ENCODE measurements around the gene ADCK2. TPM values are rescaled to one million over a fixed set of nuclear protein-coding genes. Genes with fewer than 3 reads are reported as not detected.
"Not testable (repeated sequence)": the region's sequence is repeated elsewhere in the genome, so short reads cannot be mapped to it uniquely, and the experiment has no call there.

Gene ADCK2
- total RNA-seq, 2 donors from 2014 or later: 30.3 to 38.9 TPM

DNA sequence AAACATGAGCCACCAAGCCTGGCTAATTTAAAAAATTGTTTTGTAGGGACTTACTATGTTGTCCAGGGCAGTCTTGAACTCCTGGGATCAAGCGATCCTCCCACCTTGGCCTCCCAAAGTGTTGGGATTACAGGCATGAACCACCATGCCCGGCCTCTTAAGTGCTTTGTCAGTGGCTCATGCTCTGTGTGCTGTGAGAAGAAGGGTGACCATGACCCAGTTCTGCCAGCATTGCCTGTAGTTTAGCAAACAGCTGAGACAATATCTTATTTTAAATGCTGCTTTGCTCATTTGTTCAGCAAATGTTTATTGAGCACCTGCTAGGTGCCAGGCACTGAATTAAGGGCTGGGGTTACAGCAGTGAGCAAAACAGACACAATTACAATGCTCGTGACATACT is 9.0 kb downstream of the ADCK2 start:
- Mint-ChIP-seq H3K9me3 (no peaks in the 10 kb centered on the region), H3K4me3 (no peak overlapping the region), H3K27ac (no peak overlapping the region), H3K4me1 (ENCODE audit: low read depth) (peaks cover under 1% of the 10 kb centered on the region), H3K27me3 (ENCODE audit: low read depth) (no peaks in the 10 kb centered on the region), H3K36me3 (ENCODE audit: insufficient read depth in 2 of 2) (peaks cover 10 to 18% of the 10 kb centered on the region in 2 donors)
- no peak for ATAC-seq (replicated peaks in 1 of 2)
- no peak for DNase-seq

DNA sequence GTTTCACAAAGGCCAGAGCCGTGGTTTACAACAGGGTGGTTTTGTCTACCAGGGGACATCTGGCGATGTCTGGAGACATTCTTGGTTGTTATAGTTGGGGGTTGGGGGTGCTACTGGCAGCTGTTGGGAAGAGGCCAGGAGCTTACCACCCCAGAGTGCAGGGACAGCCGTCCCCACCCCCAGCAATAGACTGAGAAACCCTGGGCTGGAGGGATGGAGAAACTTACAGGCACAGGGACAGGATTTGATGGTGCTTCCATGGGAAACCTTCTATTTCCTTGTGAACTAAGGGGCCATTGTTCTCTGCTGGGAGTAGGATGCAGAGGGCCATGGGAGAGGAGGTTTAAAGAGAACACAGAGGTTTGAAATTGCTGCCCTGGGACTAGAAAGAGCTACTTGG is 10.9 kb downstream of the ADCK2 start:
- H3K27ac Mint-ChIP-seq: no peak overlapping the region
- H3K9me3 Mint-ChIP-seq: no peaks in the 10 kb centered on the region
- H3K4me1 Mint-ChIP-seq (ENCODE audit: low read depth): no peaks in the 10 kb centered on the region
- no peaks in the 10 kb centered on the region for H3K27me3 Mint-ChIP-seq (ENCODE audit: low read depth)
- no peak for ATAC-seq (replicated peaks in 1 of 2)
- peaks cover 9 to 15% of the 10 kb centered on the region in 2 donors for H3K36me3 Mint-ChIP-seq (ENCODE audit: insufficient read depth in 2 of 2)
- no peak overlapping the region for H3K4me3 Mint-ChIP-seq
- DNase-seq: no peak

DNA sequence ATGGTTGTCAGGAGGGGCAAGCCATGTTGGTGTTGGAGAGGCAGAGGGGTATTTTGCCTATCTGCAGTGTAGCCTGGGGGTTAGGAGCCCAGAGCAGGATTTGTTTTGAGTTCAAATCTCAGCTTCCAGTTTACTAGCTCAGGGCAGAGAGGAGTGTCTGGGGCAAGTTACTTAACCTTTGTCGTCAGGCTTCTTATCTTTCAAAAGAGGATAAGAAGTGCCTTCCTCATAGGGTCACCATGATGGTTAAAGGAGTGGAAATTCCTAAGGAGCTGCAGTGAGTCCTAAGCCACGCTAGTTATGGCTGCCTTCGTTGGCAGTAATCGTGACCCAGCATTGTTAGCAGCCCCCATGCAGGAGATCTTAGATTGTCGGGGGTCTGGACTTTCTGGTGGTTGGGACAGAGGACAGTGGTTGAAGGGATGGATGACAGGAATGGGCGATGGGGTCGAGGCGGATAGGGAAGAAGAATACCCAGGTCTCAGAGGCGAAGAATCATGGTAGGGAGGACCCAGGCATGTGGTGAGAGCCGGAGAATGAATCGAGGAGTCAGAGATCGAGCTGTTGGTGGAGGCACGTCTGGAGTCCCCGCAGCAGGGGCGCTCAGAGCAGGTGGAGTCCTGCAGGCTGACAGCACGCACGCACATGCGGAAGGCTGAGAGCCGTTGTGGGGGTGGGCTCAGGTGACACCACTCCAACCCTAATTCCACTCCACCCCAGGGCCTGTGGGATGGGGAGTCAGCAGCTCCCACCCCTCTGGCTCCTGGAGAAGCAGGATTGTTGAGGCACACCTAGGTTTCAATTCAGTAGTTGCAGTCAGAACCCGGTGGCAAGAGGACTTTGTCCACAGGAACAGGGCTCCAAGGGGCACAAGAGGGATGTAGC is 11.6 kb downstream of the ADCK2 start:
- ATAC-seq (replicated peaks in 1 of 2) (no peak), DNase-seq (no peak)
- Mint-ChIP-seq H3K27me3 (ENCODE audit: low read depth) (no peaks in the 10 kb centered on the region), H3K9me3 (no peaks in the 10 kb centered on the region), H3K36me3 (ENCODE audit: insufficient read depth in 2 of 2) (peaks cover 7 to 15% of the 10 kb centered on the region in 2 donors), H3K4me3 (no peak overlapping the region), H3K4me1 (ENCODE audit: low read depth) (no peaks in the 10 kb centered on the region), H3K27ac (no peak overlapping the region)

DNA sequence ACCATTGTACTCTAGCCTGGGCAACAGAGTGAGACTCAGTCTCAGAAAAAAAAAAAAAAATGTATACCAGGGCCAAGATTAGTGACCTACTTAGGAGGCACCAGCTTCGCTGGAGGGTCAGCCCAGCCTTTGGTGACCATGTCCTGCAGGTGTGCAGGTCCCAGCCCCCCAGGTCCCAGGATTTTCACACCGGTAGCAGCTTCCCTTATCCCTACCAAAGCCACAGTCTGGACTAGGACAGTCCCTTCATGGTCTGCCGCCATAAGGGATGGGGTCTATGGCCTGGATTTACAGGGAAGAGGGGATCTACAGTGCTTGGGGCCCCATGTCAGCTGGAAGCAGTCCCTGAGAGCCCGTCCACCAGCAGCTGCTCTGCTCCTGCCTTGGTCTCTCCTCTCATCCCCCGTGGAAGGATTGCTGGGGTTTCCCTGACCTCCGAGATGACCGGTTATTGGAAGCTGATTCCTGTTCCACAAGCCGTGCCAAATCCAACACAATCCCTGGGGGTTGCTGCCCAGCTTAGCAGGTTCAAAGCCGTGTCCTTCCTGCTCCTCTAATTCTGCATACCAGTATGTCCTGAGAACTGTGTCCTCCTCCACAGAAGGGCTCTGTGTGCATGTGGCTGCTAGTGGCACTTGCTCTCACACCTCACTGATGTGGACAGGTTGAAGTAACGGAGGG is 12.8 kb downstream of the ADCK2 start:
- Mint-ChIP-seq H3K36me3 (ENCODE audit: insufficient read depth in 2 of 2) (peaks cover 7 to 12% of the 10 kb centered on the region in 2 donors), H3K9me3 (no peaks in the 10 kb centered on the region), H3K27me3 (ENCODE audit: low read depth) (no peaks in the 10 kb centered on the region), H3K4me1 (ENCODE audit: low read depth) (no peaks in the 10 kb centered on the region), H3K4me3 (no peak overlapping the region), H3K27ac (no peak overlapping the region)
- no peak for DNase-seq
- no peak for ATAC-seq (replicated peaks in 1 of 2)

DNA sequence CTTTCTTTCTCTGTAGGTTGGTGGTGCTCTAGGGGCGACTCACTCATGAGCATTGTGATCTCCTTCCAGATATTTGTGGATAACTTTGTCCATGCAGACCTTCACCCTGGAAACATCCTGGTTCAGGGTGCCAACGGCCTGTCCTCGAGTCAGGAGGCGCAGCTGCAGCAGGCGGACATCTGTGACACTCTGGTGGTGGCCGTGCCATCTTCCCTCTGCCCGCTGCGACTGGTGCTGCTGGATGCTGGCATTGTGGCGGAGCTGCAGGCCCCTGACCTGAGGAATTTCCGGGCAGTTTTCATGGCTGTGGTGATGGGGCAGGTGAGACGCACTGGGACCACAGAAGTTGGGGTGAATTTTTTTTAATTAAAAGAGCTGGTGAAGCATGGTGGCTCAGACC is 14.2 kb downstream of the ADCK2 start:
- Mint-ChIP-seq H3K27me3 (ENCODE audit: low read depth) (no peaks in the 10 kb centered on the region), H3K27ac (no peak overlapping the region), H3K4me3 (no peak overlapping the region), H3K36me3 (ENCODE audit: insufficient read depth in 2 of 2) (peaks cover 1 to 7% of the 10 kb centered on the region in 2 donors), H3K4me1 (ENCODE audit: low read depth) (no peaks in the 10 kb centered on the region), H3K9me3 (no peaks in the 10 kb centered on the region)
- DNase-seq (no peak), ATAC-seq (replicated peaks in 1 of 2) (no peak)

DNA sequence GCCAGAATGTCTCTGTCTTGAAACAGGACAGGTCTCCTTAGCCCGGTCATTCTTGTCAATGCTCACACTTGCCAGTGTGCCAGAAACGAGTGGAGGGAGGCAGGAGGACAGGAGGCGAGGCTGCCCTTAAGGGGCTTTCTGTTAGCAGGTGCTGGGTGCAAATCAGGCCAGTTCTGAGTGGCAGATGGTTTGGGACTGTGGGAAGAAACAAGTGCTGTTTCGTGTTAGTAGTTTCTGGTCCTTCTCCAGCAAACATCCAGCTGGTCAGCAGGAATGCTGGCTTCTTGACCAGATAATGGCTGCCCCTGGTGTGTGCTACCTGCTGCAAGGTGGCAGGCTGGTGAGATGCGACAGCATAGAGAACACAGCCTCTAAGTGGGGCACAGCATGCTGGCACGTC is 15.6 kb downstream of the ADCK2 start:
- no peaks in the 10 kb centered on the region for H3K27me3 Mint-ChIP-seq (ENCODE audit: low read depth)
- no peak overlapping the region for H3K27ac Mint-ChIP-seq
- H3K9me3 Mint-ChIP-seq: no peaks in the 10 kb centered on the region
- ATAC-seq (replicated peaks in 1 of 2) (no peak), DNase-seq (no peak)
- H3K4me3 Mint-ChIP-seq: no peak overlapping the region
- peaks cover 13% of the 10 kb centered on the region for H3K4me1 Mint-ChIP-seq (ENCODE audit: low read depth)
- H3K36me3 Mint-ChIP-seq (ENCODE audit: insufficient read depth in 2 of 2): peaks cover 0 to 3% of the 10 kb centered on the region in 2 donors

DNA sequence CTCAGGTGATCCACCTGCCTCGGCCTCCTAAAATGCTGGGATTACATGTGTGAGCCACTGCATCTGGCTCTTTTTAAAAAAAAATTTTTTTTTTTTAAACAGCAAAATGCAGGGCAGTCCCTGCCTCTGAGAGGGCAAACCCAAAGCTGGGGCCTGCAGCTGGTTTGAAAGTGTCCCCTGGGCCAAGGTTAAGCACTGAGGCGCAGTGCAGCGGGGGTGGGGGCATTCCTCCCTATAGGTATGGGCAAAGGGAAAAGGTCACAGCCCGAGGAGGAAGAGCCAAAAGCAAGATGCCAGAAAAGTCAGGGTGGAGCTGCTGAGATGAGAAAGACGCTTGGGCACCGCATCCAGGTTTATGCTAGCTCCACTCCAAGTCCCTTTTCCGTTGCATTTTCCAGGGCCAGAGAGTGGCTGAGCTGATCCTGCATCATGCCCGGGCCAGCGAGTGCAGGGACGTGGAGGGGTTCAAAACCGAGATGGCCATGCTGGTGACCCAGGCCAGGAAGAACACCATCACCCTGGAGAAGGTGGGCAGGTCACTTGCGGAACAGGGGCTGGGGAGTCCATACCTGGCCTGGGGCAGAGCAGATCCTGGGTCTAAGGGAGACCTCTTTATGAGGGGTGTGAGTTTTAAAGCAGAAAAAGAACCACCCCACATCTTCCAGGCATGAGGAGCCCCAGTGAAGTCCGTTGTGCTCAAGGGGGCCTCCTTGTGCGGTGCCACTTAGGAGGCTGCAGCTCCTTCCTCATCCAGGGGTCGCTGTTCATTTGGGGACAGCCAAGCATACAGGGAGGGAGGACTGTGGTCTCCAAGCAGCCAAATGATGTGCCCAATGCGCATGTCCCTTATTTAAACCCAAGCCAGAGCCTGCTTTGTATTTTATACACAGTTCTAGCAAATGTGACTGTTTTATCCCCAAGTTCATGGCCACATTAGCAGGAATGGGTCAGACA is 16.7 kb downstream of the ADCK2 start:
- Mint-ChIP-seq H3K36me3 (ENCODE audit: insufficient read depth in 2 of 2) (peaks cover 0 to 3% of the 10 kb centered on the region in 2 donors), H3K27ac (no peak overlapping the region), H3K4me1 (ENCODE audit: low read depth) (peaks cover 17% of the 10 kb centered on the region), H3K9me3 (no peaks in the 10 kb centered on the region), H3K27me3 (ENCODE audit: low read depth) (no peaks in the 10 kb centered on the region), H3K4me3 (no peak overlapping the region)
- ATAC-seq (replicated peaks in 1 of 2) (no peak), DNase-seq (no peak)

DNA sequence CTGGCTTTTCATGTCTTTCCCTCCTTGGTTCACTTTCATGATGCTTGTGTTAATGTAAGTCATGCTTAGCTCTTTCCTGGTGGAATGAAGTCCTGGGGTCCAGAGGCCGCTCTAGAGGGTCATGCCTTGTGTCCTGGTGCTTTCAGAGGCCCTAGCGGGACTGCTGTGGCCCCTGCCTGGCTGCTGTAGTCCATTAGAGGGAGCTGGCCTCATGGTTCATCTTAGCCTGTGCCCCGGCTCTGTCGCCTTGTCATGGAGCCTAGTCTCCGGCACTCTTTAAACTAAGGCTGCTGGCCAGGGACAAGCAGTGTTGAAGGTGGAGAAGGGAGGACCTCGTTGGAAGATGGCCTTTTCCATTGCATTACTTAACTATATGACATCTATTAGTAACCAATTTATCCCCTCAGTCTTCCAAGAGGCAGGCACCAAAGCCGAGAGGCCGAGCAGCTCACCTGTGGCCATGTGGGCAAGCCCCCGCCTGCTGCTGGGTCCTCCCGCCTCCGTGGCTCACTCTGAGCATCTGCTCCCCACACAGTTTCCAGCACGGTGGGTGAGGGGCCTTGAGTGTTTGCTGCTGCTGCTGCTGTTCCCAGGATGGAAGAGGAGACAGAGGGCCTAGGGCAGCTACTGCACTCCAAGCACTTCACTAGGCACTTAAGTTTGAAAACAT is 18.8 kb downstream of the ADCK2 start:
- H3K9me3 Mint-ChIP-seq: no peaks in the 10 kb centered on the region
- peaks cover 26% of the 10 kb centered on the region for H3K4me1 Mint-ChIP-seq (ENCODE audit: low read depth)
- H3K27ac Mint-ChIP-seq: no peak overlapping the region
- ATAC-seq (replicated peaks in 1 of 2) (no peak), DNase-seq (no peak)
- no peaks in the 10 kb centered on the region for H3K27me3 Mint-ChIP-seq (ENCODE audit: low read depth)
- H3K4me3 Mint-ChIP-seq: no peak overlapping the region
- peaks cover 1 to 2% of the 10 kb centered on the region in 2 donors for H3K36me3 Mint-ChIP-seq (ENCODE audit: insufficient read depth in 2 of 2)

DNA sequence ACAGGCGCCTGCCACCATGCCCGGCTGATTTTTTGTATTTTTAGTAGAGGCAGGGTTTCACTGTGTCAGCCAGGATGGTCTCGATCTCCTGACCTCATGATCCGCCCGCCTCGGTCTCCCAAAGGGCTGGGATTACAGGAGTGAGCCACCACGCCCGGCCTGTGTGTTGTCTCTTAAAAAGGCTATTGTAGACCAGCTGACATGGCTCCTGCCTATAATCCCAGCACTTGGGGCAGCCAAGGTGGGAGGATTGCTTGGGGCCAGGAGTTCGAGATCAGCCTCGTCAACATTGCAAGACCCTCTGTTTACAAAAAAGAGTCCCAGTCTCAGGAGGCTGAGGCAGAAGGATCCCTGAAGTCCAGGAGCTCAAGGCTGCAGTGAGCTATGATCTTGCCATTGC is 21.1 kb downstream of the ADCK2 start:
- not testable (repeated sequence) for H3K27me3 Mint-ChIP-seq (ENCODE audit: low read depth); DNase-seq; H3K4me3 Mint-ChIP-seq; ATAC-seq (replicated peaks in 1 of 2); H3K27ac Mint-ChIP-seq; H3K9me3 Mint-ChIP-seq; H3K36me3 Mint-ChIP-seq (ENCODE audit: insufficient read depth in 2 of 2)
- H3K4me1 Mint-ChIP-seq (ENCODE audit: low read depth): peaks cover 36% of the 10 kb centered on the region

DNA sequence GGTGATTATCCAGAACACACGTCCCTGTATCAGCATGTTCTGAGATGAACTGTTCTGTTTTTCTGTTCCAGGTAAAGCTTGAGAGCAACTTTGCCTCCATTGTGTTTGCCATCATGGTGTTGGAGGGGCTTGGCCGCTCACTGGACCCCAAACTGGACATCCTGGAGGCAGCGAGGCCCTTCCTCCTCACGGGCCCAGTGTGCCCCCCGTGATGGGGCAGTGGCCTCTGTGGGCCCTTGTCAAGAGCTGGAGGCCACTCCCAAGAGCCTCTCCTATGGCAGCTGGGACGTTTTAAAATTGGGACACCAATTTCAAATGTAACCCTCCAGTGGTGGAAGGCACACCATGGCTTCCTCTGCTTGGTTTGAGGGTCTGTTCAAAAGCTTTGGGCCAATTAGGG is 21.8 kb downstream of the ADCK2 start:
- no peak overlapping the region for H3K27ac Mint-ChIP-seq
- no peaks in the 10 kb centered on the region for H3K27me3 Mint-ChIP-seq (ENCODE audit: low read depth)
- no peaks in the 10 kb centered on the region for H3K9me3 Mint-ChIP-seq
- H3K36me3 Mint-ChIP-seq (ENCODE audit: insufficient read depth in 2 of 2): peaks cover 2 to 4% of the 10 kb centered on the region in 2 donors
- H3K4me3 Mint-ChIP-seq: no peak overlapping the region
- peaks cover 41% of the 10 kb centered on the region for H3K4me1 Mint-ChIP-seq (ENCODE audit: low read depth)
- DNase-seq: no peak
- ATAC-seq (replicated peaks in 1 of 2): no peak

DNA sequence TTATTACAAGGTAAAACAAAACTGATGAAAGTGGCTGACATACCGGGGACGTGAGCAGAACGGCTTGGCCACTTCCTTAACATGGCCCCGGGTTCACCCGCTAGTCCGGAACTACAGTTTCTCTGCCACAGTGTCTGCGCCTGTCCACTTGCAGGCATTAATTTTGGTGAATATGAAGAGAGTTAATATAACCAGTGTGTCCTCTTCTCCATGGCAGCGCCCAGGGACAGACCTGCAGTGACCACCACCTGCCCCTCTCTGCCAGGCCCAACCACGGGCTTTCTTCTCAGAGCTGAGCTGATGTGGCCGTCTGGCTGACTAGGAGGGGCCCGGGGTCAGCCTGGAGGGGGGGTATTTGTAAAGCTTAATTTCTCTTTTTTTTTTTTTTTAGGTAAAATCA is 22.6 kb downstream of the ADCK2 start:
- Mint-ChIP-seq H3K27me3 (ENCODE audit: low read depth) (no peaks in the 10 kb centered on the region), H3K36me3 (ENCODE audit: insufficient read depth in 2 of 2) (peaks cover 2 to 4% of the 10 kb centered on the region in 2 donors), H3K27ac (no peak overlapping the region), H3K4me1 (ENCODE audit: low read depth) (peaks cover 47% of the 10 kb centered on the region), H3K4me3 (no peak overlapping the region), H3K9me3 (no peaks in the 10 kb centered on the region)
- no peak for ATAC-seq (replicated peaks in 1 of 2)
- no peak for DNase-seq

DNA sequence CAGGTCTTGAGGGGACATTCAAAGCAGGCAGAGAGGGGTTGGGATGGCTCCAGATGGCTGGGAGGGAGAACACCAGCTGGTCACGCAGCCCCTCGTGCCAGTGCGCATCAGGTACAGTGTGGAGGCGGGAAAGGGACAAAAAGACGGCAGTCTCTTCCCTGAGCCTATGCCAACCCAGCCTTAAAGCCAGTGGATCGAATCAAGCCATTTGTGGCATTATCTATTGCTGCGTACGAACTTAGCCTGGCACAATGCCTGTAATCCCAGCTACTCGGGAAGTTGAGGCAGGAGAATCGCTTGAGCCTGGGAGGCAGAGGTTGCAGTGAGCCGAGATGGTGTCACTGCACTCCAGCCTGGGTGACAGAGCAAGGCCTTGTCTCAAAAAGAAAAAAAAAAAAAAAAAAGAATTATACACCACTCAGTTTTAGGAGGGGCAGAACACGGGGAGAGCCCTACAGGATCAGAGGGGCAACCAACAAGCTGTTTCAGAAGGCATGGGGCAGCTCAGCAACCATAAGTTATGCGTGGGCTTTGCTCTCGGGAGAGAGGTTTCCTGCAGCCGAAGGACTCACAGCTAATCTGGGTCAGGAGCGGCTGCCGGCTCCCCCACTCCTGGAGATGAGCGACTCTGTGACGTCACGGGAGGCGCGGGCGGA is 23.4 kb downstream of the ADCK2 start:
- Mint-ChIP-seq H3K36me3 (ENCODE audit: insufficient read depth in 2 of 2) (peaks cover 0 to 4% of the 10 kb centered on the region in 2 donors), H3K27me3 (ENCODE audit: low read depth) (no peaks in the 10 kb centered on the region), H3K27ac (peak overlapping the region; percentile 83), H3K9me3 (no peaks in the 10 kb centered on the region), H3K4me3 (peak overlapping the region; percentile 86 to 87), H3K4me1 (ENCODE audit: low read depth) (peaks cover 47% of the 10 kb centered on the region)
- ATAC-seq (replicated peaks in 1 of 2) (no peak), DNase-seq (peak in 1 of 2 donors; percentile 94)

Measured in activated T-cell treated with anti-CD3 and anti-CD28 coated beads, Interleukin-2, amount 50 U/mL, for 72 hours (primary cell).